ENCODE measurements around the gene RAPGEF2.

Gene RAPGEF2

GRCh38 chr4:159379836-159380235 lies 277.0 kb downstream of the RAPGEF2 start:
- no peak for DNase-seq

- no peak for DNase-seq
Measured at GRCh38 chr4:159382856-159383561, 280.1 kb downstream of the RAPGEF2 start.

- no peak for DNase-seq
Measured at GRCh38 chr4:159383562-159383931, 280.7 kb downstream of the RAPGEF2 start.

GRCh38 chr4:159384017-159384416 lies 281.1 kb downstream of the RAPGEF2 start:
- DNase-seq: no peak

- no peak for DNase-seq
Measured at GRCh38 chr4:159384632-159385031, 281.8 kb downstream of the RAPGEF2 start.

- no peak for DNase-seq
Measured at GRCh38 chr4:159386620-159387019, 283.7 kb downstream of the RAPGEF2 start.

- no peak for DNase-seq
Measured at GRCh38 chr4:159389756-159390155, 286.9 kb downstream of the RAPGEF2 start.

- DNase-seq: no peak
Measured at GRCh38 chr4:159390648-159391047, 287.8 kb downstream of the RAPGEF2 start.

- DNase-seq: no peak
Measured at GRCh38 chr4:159395693-159396092, 292.8 kb downstream of the RAPGEF2 start.

- DNase-seq: no peak
Measured at GRCh38 chr4:159396151-159396550, 293.3 kb downstream of the RAPGEF2 start.

- DNase-seq: no peak
Measured at GRCh38 chr4:159398236-159398638, 295.4 kb downstream of the RAPGEF2 start.

GRCh38 chr4:159400558-159401225 lies 297.8 kb downstream of the RAPGEF2 start:
- no peak for DNase-seq

GRCh38 chr4:159401226-159401712 lies 298.4 kb downstream of the RAPGEF2 start:
- no peak for DNase-seq

GRCh38 chr4:159401791-159402380 lies 299.0 kb downstream of the RAPGEF2 start:
- no peak for DNase-seq

All from NCI-H2171 treated with DMSO at 0.1 percent for 48 hours (cell line).